HS-5 (cell line): ENCODE data around the gene GLIS2.

ENCODE experiments used
- DNase-seq: peaks from one replicate; pipeline ENCODE4 v3.0.0-alpha.2; 2012; ENCODE audit warnings: low read depth

The GLIS2 gene

GRCh38 chr16:4298761-4299522 is 16.9 kb upstream of the GLIS2 start:
- DNase-seq, result peak; percentile 85

- no peak for DNase-seq
These were observed 14.7 kb upstream of the GLIS2 start for GRCh38 chr16:4301177-4301576.

GRCh38 chr16:4301968-4302367 is 13.9 kb upstream of the GLIS2 start:
- DNase-seq, result no peak

- DNase-seq, result no peak
These were observed 11.9 kb upstream of the GLIS2 start for GRCh38 chr16:4303973-4304372.

- DNase-seq, result no peak
These were observed 9.2 kb upstream of the GLIS2 start for GRCh38 chr16:4306470-4307214.

- no peak for DNase-seq
These were observed 8.4 kb upstream of the GLIS2 start for GRCh38 chr16:4307215-4308037.

- DNase-seq, result no peak
These were observed 6.6 kb upstream of the GLIS2 start for GRCh38 chr16:4309102-4309832.

GRCh38 chr16:4309833-4310266 is 6.0 kb upstream of the GLIS2 start:
- DNase-seq, result no peak

- no peak for DNase-seq
These were observed 2.0 kb upstream of the GLIS2 start for GRCh38 chr16:4313563-4314531.

- DNase-seq, result no peak
These were observed 1.2 kb upstream of the GLIS2 start for GRCh38 chr16:4314532-4315185.

GRCh38 chr16:4316108-4316863 is 419 bp downstream of the GLIS2 start:
- DNase-seq, result no peak

GRCh38 chr16:4316864-4317531 is 1.1 kb downstream of the GLIS2 start:
- DNase-seq, result no peak

- no peak for DNase-seq
These were observed 1.9 kb downstream of the GLIS2 start for GRCh38 chr16:4317532-4318450.

- DNase-seq, result no peak
These were observed 2.6 kb downstream of the GLIS2 start for GRCh38 chr16:4318451-4318910.

- no peak for DNase-seq
These were observed 3.1 kb downstream of the GLIS2 start for GRCh38 chr16:4318967-4319366.

- no peak for DNase-seq
These were observed 3.9 kb downstream of the GLIS2 start for GRCh38 chr16:4319454-4320421.
